Measurements from ENCODE around the gene ENKUR. TPM values are rescaled to one million over a fixed set of nuclear protein-coding genes. Genes with fewer than 3 reads are reported as not detected.
"Not testable (repeated sequence)": the region's sequence is repeated elsewhere in the genome, so short reads cannot be mapped to it uniquely, and the experiment has no call there.

The ENKUR gene
- total RNA-seq, 1 donor from 2014 or later, result 0.17 TPM

- DNase-seq, result no peak
Measured at GRCh38 chr10:24971374-24971773, 44.6 kb downstream of the ENKUR start.

- DNase-seq, result no peak
Measured at GRCh38 chr10:24969841-24970281, 46.1 kb downstream of the ENKUR start.

GRCh38 chr10:24968951-24969350 is 47.0 kb downstream of the ENKUR start:
- not testable (repeated sequence) for DNase-seq

- no peak for DNase-seq
Measured at GRCh38 chr10:24968349-24968748, 47.6 kb downstream of the ENKUR start.

GRCh38 chr10:24966962-24967481 is 48.9 kb downstream of the ENKUR start:
- no peak for DNase-seq

GRCh38 chr10:24965051-24965450 is 50.9 kb downstream of the ENKUR start:
- no peak for DNase-seq

GRCh38 chr10:24963521-24964041 is 52.4 kb downstream of the ENKUR start:
- no peak for DNase-seq

- DNase-seq, result no peak
Measured at GRCh38 chr10:24962995-24963394, 53.0 kb downstream of the ENKUR start.

GRCh38 chr10:24961582-24961981 is 54.4 kb downstream of the ENKUR start:
- no peak for DNase-seq

- DNase-seq, result no peak
Measured at GRCh38 chr10:24959382-24959730, 56.6 kb downstream of the ENKUR start.

GRCh38 chr10:24958721-24959381 is 57.1 kb downstream of the ENKUR start:
- peak; percentile 33 for DNase-seq

GRCh38 chr10:24958091-24958720 is 57.8 kb downstream of the ENKUR start:
- DNase-seq, result peak; percentile 59

- DNase-seq, result not testable (repeated sequence)
Measured at GRCh38 chr10:24957624-24958051, 58.3 kb downstream of the ENKUR start.

- no peak for DNase-seq
Measured at GRCh38 chr10:24953675-24954074, 62.3 kb downstream of the ENKUR start.

GRCh38 chr10:24952707-24953645 is 63.0 kb downstream of the ENKUR start:
- peak; percentile 40 for DNase-seq

GRCh38 chr10:24952143-24952706 is 63.7 kb downstream of the ENKUR start, which contains the start of gene PRTFDC1:
TSS of gene PRTFDC1 (minus strand) at chr10:24952606. CDS start at chr10:24952575, 31 bp downstream.
- DNase-seq, result peak; percentile 35

GRCh38 chr10:24951201-24952142 is 64.5 kb downstream of the ENKUR start:
- DNase-seq, result peak; percentile 20

GRCh38 chr10:24950439-24950838 is 65.5 kb downstream of the ENKUR start:
- no peak for DNase-seq

GRCh38 chr10:24949616-24950015 is 66.3 kb downstream of the ENKUR start:
- DNase-seq, result no peak

- DNase-seq, result peak; percentile 52
Measured at GRCh38 chr10:24947304-24948097, 68.5 kb downstream of the ENKUR start.
